DOHH2 (cell line): ENCODE data around the gene TOMM6.

Experiments
- H3F3A ChIP-seq: fragments of 200-600 bp; sonication (generic), shearing (Covaris generic); 2 replicates; pipeline ENCODE4 v1.6.0; 2016; ENCODE audit warnings: antibody characterized with exemption, mild to moderate bottlenecking; ENCODE audit not compliant: control insufficient read depth, insufficient read depth
- H3K27ac ChIP-seq: fragments of 200-600 bp; sonication (generic); 2 replicates; pipeline ENCODE4 v1.5.1; 2014; ENCODE audit warnings: low read depth, mild to moderate bottlenecking, low read length, moderate library complexity
- H3K27me3 ChIP-seq: fragments of 200-600 bp; sonication (generic); 2 replicates; pipeline ENCODE4 v1.6.1; 2014; ENCODE audit warnings: mild to moderate bottlenecking, low read length, mixed read lengths; ENCODE audit not compliant: control insufficient read depth
- H3K36me3 ChIP-seq: fragments of 200-600 bp; sonication (generic); 2 replicates; pipeline ENCODE4 v1.6.1; 2014; ENCODE audit warnings: mild to moderate bottlenecking, low read length, moderate library complexity, mixed read lengths; ENCODE audit not compliant: control insufficient read depth
- H3K4me1 ChIP-seq: fragments of 200-600 bp; sonication (generic); 2 replicates; pipeline ENCODE4 v1.6.1; 2014; ENCODE audit warnings: mild to moderate bottlenecking, low read length, mixed read lengths; ENCODE audit not compliant: control insufficient read depth
- H3K4me2 ChIP-seq: fragments of 200-600 bp; sonication (generic); 2 replicates; pipeline ENCODE4 v1.6.0; 2014; ENCODE audit warnings: mild to moderate bottlenecking, low read length, moderate library complexity
- H3K4me3 ChIP-seq: fragments of 200-600 bp; sonication (generic); 2 replicates; pipeline ENCODE4 v1.5.1; 2014; ENCODE audit warnings: mild to moderate bottlenecking, low read length, mixed read lengths
- H3K79me2 ChIP-seq: fragments of 200-600 bp; sonication (generic); 2 replicates; pipeline ENCODE4 v1.6.1; 2014; ENCODE audit warnings: mild to moderate bottlenecking, low read length, mixed read lengths; ENCODE audit not compliant: control insufficient read depth
- H3K9me2 ChIP-seq: fragments of 200-600 bp; sonication (generic); replicated peaks from 2 replicates; pipeline ENCODE4 v1.6.1; 2014; ENCODE audit warnings: mild to moderate bottlenecking, low read length, mixed read lengths; ENCODE audit not compliant: control insufficient read depth
- H3K9me3 ChIP-seq: fragments of 200-600 bp; sonication (generic); 2 replicates; pipeline ENCODE4 v1.6.1; 2014; ENCODE audit warnings: antibody characterized with exemption, low read length, mixed read lengths; ENCODE audit not compliant: control insufficient read depth, insufficient read depth
- H4K20me1 ChIP-seq: fragments of 200-600 bp; sonication (generic); 2 replicates; pipeline ENCODE4 v1.6.0; 2014; ENCODE audit warnings: low read depth, mild to moderate bottlenecking, antibody characterized with exemption, low read length, moderate library complexity; ENCODE audit not compliant: control insufficient read depth, insufficient read depth
- EZH2phosphoT487 ChIP-seq: fragments of 200-600 bp; sonication (generic); IDR thresholded peaks from 2 replicates; pipeline ENCODE4 v1.6.1; 2017; ENCODE audit warnings: borderline replicate concordance, mild to moderate bottlenecking, antibody characterized with exemption, low read length, moderate library complexity, mixed read lengths
- TF ChIP-seq, protein P1 (sequence below): fragments of 200-600 bp; sonication (generic); IDR thresholded peaks from one replicate; pipeline ENCODE4 v1.5.1; 2014; ENCODE audit warnings: antibody characterized with exemption, mild to moderate bottlenecking, low read depth, low read length; ENCODE audit not compliant: poor library complexity, severe bottlenecking

Gene TOMM6

DNA sequence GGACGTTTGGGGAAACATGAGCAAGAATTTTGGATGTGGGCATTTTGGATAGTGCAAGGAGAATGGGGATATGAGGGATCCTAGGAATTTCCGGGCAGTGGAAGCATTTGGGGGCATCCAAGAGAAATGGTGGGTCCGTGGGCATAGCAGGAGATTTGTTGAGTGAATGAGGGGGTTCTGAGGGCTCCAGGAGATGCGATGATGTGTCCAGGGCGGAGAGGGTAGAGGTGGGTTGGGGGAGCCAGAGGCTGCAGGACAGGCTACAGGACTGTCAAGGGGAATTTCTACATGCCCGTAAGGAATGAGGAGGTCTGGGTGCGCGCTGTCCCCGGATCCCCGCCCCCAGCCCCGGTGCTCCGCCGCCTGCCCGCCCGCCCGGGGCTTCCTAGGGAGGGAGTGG, 8.2 kb upstream of the TOMM6 start:
- H3K4me2 ChIP-seq, result peak overlapping the region; percentile 86
- peaks cover 7% of the 10 kb centered on the region for H3K79me2 ChIP-seq
- no peaks in the 10 kb centered on the region for H3K9me2 ChIP-seq
- H3K9me3 ChIP-seq, result no peaks in the 10 kb centered on the region
- peaks cover 12% of the 10 kb centered on the region for H3F3A ChIP-seq
- peaks cover 10% of the 10 kb centered on the region for H3K36me3 ChIP-seq
- H4K20me1 ChIP-seq, result no peaks in the 10 kb centered on the region
- peak overlapping the region; percentile 82 for H3K4me3 ChIP-seq
- peaks cover 24% of the 10 kb centered on the region for H3K4me1 ChIP-seq
- H3K27me3 ChIP-seq, result peaks cover 4% of the 10 kb centered on the region
- TF ChIP-seq, protein P1, sequence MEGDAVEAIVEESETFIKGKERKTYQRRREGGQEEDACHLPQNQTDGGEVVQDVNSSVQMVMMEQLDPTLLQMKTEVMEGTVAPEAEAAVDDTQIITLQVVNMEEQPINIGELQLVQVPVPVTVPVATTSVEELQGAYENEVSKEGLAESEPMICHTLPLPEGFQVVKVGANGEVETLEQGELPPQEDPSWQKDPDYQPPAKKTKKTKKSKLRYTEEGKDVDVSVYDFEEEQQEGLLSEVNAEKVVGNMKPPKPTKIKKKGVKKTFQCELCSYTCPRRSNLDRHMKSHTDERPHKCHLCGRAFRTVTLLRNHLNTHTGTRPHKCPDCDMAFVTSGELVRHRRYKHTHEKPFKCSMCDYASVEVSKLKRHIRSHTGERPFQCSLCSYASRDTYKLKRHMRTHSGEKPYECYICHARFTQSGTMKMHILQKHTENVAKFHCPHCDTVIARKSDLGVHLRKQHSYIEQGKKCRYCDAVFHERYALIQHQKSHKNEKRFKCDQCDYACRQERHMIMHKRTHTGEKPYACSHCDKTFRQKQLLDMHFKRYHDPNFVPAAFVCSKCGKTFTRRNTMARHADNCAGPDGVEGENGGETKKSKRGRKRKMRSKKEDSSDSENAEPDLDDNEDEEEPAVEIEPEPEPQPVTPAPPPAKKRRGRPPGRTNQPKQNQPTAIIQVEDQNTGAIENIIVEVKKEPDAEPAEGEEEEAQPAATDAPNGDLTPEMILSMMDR, result no peak
- TF ChIP-seq EZH2phosphoT487, result no peak
- H3K27ac ChIP-seq, result no peak overlapping the region

GRCh38 chr6:41779788-41780550, 7.5 kb upstream of the TOMM6 start, which contains the start of gene FRS3:
FRS3 (minus strand) TSS chr6:41779900; CDS start chr6:41776987, 2,913 bp downstream.
- peaks cover 7% of the 10 kb centered on the region for H3K79me2 ChIP-seq
- peaks cover 4% of the 10 kb centered on the region for H3K27me3 ChIP-seq
- H3K9me3 ChIP-seq, result no peaks in the 10 kb centered on the region
- peak within 1 kb of the TSS; percentile 87 for H3K4me3 ChIP-seq
- no peak for TF ChIP-seq EZH2phosphoT487
- TF ChIP-seq, protein P1, result peak; percentile 88
- H3K9me2 ChIP-seq, result no peaks in the 10 kb centered on the region
- no peaks in the 10 kb centered on the region for H4K20me1 ChIP-seq
- H3K36me3 ChIP-seq, result peaks cover 9% of the 10 kb centered on the region
- no peak within 1 kb of the TSS for H3K27ac ChIP-seq
- H3K4me2 ChIP-seq, result peak within 1 kb of the TSS; percentile 87
- peaks cover 12% of the 10 kb centered on the region for H3F3A ChIP-seq
- peaks cover 30% of the 10 kb centered on the region for H3K4me1 ChIP-seq

GRCh38 chr6:41780551-41781365, 6.7 kb upstream of the TOMM6 start, which contains the start of gene PRICKLE4:
PRICKLE4 (plus strand) TSS chr6:41780782; CDS start chr6:41783474, 2,692 bp downstream.
- no peak for TF ChIP-seq EZH2phosphoT487
- TF ChIP-seq, protein P1, result no peak
- no peak within 1 kb of the TSS for H3K27ac ChIP-seq

More at GRCh38 chr6:41780551-41781365, 6.7 kb upstream of the TOMM6 start, which contains the start of gene PRICKLE4:
- Histone ChIP-seq H3K4me1 (peaks cover 38% of the 10 kb centered on the region), H3K79me2 (peaks cover 8% of the 10 kb centered on the region), H4K20me1 (no peaks in the 10 kb centered on the region), H3K9me2 (no peaks in the 10 kb centered on the region), H3K27me3 (peaks cover 4% of the 10 kb centered on the region), H3K4me3 (peak within 1 kb of the TSS; percentile 87), H3K36me3 (peaks cover 1% of the 10 kb centered on the region), H3K4me2 (peak within 1 kb of the TSS; percentile 87), H3F3A (peaks cover 12% of the 10 kb centered on the region), H3K9me3 (no peaks in the 10 kb centered on the region)
